Measurements from ENCODE around the gene ZNF107.
A peak's percentile ranks its signal among the peaks of the same experiment; 100 is the strongest.
"Not testable (repeated sequence)": the region's sequence is repeated elsewhere in the genome, so short reads cannot be mapped to it uniquely, and the experiment has no call there.

Gene ZNF107

DNA sequence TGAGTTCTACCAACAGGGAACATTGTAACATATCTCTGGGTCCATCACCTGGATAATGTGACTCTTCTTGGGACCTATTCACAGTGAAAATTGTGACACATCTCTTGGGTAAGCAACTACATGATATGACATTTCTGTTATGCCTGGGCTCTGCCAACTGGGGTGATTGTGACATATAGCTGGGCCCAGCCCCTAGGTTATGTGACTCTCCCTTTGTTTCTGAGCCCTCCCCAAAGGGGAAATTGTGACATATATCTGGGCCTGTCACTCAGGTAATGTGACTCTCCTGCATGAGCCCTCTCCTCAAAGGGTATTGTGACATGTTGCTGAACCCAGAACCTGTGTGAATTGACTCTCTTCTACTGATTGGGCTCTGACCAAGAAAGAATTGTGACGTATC, 22.4 kb upstream of the ZNF107 start:
- no peak for DNase-seq
- no peak for ATAC-seq

- DNase-seq: no peak
- no peak for ATAC-seq
Measured at GRCh38 chr7:64651203-64651602, 14.7 kb upstream of the ZNF107 start.

DNA sequence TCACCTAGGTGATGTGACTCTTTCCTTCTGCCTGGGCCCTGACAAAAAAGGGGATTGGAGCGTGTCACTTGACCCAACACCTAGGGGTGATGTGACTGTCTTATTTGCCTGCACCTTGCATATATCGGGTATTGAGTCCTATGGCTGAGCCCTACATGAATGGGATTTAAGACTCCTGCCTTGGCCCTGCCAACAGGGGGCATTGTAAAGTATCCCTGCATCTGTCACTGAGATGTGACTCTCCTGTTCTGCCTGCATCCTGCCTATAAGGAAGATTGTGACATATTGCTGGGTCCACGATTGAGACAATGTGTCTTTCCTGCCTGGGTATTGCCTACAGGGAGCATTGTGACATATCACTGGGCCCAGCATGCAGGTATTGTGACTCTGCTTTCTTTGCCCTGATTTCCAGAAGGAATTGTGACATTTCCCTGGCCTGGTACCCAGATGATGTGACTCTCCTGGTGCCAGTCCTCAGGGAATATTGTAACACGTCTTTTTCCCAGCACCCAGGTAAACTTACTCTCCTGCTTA, 14.2 kb upstream of the ZNF107 start:
- DNase-seq (no peak), ATAC-seq (no peak)

DNA sequence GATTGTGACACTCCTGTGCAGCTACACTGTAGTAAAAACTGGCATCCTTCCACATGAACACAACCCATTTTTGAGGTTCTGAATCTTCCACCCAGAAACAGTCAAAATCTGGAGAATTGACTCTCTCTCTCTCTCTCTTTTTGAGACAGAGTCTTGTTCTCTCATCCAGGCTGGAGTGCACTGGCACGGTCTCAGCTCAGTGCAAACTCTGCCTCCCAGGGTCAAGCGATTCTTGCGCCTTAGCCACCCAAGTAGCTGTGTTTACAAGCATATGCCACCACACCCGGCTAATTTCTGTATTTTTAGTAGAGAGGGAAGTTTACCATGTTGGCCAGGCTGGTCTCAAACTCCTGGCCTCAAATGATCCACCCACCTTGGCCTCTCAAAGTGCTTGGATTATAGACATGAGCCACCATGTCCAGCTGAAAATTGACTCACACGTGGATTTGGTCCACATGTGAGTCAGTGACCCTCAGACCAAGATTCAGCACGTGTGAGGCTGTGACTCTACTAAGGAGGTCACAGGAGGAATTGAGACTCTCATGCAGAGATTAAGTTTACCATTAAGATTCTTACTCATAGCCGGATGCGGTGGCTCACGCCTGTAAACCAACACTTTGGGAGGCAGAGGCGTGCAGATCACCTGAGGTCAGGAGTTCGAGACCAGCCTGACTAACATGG, 12.1 kb upstream of the ZNF107 start:
- no peak for DNase-seq
- ATAC-seq: no peak

GRCh38 chr7:64654796-64655548, 11.0 kb upstream of the ZNF107 start:
- ATAC-seq: no peak

GRCh38 chr7:64655811-64656210, 10.1 kb upstream of the ZNF107 start:
- DNase-seq (no peak), ATAC-seq (no peak)

More at GRCh38 chr7:64654796-64655548, 11.0 kb upstream of the ZNF107 start:
- DNase-seq: no peak

- DNase-seq (no peak), ATAC-seq (no peak)
Measured at GRCh38 chr7:64656489-64656888, 9.4 kb upstream of the ZNF107 start.

DNA sequence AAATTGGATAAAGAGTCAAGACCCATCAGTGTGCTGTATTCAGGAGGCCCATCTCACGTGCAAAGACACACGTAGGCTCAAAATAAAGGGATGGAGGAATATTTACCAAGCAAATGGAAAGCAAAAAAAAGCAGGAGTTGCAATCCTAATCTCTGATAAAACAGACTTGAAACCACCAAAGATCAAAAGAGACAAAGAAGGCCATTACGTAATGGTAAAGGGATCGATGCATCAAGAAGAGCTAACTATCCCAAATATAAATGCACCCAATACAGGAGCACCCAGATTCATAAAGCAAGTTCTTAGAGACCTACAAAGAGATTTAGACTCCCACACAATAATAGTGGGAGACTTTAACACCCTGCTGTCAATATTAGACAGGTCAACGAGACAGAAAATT, 3.8 kb upstream of the ZNF107 start:
- not testable (repeated sequence) for ATAC-seq, DNase-seq

- DNase-seq (no peak), ATAC-seq (no peak)
Measured at GRCh38 chr7:64666663-64667050, 724 bp downstream of the ZNF107 start.

DNA sequence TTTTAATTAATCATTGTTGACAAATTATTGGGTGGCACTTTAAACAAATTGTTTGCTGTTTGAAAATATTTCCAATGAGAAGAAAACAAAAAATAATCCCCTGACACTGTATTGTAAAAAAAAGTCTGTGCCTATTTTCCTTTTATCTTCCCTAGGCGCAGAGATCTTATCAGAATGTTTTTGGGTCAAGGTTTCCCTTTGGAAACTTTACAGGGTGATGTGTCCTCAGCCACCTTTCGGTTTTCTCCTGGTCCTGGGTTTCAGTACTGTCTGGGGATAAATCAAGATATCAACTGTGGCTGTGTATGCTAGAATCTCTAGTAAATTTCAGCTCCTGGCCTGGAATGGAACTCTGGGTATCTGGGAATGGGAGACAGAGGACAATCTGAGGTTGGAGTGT, 1.4 kb downstream of the ZNF107 start:
- ATAC-seq: no peak

DNA sequence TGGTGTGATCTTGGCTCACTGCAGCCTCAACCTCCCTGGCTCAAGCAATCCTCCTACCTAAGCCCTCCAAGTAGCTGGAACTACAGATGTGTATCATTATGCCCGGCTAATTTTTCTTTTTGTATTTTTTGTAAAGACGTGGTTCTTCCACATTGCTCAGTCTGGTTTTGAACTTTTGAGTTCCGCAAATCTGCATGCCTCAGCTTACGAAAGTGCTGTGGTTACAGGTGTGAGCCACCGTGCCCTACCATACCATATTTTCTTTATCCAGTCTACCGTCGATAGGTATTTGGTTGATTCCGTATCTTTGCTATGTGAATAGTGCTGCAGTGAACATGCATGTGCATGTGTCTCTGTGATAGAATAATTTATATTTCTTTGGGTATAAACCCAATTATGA, 6.5 kb downstream of the ZNF107 start:
- DNase-seq: no peak
- ATAC-seq: no peak

More for the DNA sequence above, 1.4 kb downstream of the ZNF107 start:
- DNase-seq: no peak

DNA sequence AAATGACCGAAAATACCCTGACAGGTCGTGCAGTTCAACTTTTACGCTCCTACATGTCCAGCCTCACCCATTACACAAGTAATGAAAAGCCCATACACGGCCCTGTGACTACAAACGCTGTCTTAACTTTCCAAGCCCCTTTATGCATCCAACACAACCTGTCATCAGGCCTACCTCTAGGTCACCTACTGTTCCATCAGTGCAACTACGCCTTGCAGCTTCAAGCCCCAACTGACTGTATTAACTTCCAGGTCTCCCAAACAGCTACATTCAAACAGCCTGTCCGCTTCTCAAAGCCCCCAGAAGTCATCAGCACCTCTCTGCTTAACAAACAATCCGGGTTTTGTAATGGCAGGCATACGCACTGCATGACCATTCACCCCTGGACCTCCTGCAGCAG, 19.2 kb downstream of the ZNF107 start:
- DNase-seq (no peak), ATAC-seq (no peak)

DNA sequence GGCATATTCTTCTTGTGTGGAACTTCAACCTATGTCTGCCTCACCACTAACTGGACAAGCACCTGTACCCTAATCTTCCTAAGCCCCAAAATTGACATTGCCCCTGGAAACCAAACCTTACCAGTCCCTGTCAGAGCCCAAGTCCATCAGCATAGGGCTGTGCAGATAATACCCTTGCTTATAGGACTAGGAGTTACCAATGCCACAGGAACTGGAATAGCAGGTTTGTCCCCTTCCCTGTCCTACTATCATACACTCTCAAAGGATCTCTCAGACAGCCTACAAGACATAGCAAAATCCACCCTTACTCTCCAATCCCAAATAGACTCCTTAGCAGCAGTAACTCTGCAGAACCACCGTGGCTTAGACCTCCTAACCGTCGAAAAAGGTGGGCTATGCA, 19.8 kb downstream of the ZNF107 start:
- no peak for ATAC-seq

DNA sequence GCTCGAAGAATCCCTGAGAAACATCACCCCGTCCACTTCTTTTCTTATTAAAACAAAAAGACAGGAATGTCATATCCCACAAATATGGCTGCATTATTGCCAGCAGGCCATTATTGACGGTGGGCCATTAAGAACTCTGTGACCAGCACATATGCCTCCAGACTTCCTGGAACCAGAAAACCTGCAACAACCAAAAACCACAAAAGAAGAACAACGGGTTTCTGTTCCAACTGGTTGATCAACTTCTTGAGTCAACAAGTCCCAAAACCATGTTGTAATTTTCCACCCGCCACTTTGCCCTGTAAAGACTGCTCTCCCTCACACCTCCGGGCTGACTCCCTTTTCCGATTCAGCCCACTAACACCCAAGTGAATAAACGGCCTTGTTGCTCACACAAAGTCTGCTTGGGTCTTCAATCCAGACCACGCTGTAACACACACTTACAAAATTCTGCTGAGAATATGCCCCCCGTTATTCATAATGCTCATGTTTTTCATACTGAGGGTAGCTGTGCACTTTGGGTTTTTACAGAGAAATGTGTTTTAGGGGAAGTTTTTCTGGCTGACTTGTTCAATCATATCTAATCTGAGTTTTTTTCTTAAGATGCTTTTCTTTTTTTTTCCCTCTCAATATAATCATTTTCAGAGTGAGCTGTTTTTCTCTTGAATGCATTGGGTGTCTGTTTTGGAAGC, 20.7 kb downstream of the ZNF107 start:
- DNase-seq (peak; percentile 31), ATAC-seq (peak; percentile 62)

More for the DNA sequence above, 19.8 kb downstream of the ZNF107 start:
- DNase-seq: no peak

DNA sequence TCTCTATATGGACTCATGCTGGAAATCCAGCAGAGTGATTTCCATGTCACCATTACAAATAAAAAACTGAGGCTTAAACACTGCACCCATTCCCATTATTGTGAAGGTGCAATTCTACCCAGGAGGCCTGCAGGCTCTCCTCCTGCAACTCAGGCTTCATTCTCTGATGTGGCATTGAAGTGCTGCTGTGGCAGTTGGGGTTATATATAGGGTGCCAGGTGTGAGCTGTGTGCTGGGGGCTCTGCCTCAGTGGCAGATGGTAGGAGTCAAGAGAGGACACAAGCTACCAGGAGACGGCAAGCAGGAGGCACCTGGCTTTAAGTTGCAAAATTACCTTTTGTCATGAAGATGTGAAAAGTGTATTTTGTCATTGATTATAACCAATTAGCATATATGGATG, 21.3 kb downstream of the ZNF107 start:
- ATAC-seq: no peak
- no peak for DNase-seq

DNA sequence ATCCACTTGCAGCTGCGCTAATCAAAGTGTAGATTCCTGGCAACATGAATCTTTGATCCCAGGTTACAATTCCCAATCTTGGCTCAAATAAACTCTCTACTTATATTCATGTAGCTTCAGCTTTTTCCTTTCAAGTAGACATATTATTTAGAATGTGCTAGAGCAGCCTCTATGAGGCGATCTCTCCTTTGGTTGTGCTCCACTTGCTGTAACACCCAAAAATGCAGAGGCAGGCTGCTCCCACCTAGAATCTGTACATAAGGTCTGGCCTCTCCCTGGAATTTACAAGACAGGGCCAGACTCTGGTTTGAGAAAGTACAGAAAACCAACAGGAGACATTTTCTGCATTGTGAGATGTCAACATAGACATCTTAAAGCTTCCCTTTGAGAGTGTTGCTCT, 23.1 kb downstream of the ZNF107 start:
- ATAC-seq (no peak), DNase-seq (no peak)

DNA sequence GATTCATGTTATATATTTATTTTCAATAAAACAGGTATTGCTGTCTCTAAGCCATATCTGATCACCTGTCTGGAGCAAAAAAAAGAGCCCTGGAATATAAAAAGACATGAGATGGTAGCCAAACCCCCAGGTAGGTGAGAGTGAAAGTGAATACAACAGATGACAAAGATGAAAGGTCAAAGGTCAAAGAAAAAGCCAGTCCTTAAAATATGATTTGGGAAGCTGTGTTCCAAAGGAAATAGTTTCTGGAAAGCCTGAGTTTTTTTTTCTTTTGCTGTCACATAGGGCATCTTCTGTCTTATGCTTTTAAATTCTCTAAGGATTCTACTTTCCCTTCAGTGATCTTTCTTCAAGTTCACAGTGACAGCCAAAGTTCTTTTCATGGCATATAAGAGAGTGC, 25.9 kb downstream of the ZNF107 start:
- no peak for ATAC-seq

DNA sequence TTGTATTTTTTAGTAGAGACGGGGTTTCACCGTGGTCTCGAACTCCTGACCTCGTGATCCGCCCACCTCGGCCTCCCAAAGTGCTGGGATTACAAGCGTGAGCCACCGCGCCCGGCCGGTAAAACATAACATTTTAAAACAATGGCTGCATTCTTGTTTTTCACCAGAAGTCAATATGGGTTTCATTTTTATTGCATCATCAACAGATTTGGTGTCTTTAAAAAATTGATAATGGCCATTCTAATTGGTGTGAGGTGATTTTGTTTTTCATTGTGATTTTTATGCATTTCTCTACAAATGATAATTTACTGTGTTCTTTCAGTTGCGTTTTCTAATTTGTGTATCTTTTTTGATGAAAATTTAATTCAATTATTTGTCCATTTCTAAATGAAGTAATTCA, 31.9 kb downstream of the ZNF107 start:
- DNase-seq, ATAC-seq: not testable (repeated sequence)

More for the DNA sequence above, 25.9 kb downstream of the ZNF107 start:
- no peak for DNase-seq

- DNase-seq: no peak
- no peak for ATAC-seq
Measured at GRCh38 chr7:64706625-64707292, 40.8 kb downstream of the ZNF107 start.

DNA sequence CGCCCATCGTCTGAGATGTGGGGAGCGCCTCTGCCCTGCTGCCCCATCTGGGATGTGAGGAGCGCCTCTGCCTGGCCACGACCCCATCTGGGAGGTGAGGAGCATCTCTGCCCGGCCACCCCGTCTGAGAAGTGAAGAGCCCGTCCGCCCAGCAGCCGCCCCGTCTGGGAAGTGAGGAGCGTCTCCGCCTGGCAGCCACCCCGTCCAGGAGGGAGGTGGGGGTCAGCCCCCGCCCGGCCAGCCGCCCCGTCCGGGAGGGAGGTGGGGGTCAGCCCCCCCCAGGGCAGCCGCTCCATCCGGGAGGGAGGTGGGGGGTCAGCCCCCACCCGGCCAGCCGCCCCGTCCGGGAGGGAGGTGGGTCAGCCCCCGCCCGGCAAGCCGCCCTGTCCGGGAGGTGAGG, 52.0 kb downstream of the ZNF107 start:
- not testable (repeated sequence) for DNase-seq, ATAC-seq

DNA sequence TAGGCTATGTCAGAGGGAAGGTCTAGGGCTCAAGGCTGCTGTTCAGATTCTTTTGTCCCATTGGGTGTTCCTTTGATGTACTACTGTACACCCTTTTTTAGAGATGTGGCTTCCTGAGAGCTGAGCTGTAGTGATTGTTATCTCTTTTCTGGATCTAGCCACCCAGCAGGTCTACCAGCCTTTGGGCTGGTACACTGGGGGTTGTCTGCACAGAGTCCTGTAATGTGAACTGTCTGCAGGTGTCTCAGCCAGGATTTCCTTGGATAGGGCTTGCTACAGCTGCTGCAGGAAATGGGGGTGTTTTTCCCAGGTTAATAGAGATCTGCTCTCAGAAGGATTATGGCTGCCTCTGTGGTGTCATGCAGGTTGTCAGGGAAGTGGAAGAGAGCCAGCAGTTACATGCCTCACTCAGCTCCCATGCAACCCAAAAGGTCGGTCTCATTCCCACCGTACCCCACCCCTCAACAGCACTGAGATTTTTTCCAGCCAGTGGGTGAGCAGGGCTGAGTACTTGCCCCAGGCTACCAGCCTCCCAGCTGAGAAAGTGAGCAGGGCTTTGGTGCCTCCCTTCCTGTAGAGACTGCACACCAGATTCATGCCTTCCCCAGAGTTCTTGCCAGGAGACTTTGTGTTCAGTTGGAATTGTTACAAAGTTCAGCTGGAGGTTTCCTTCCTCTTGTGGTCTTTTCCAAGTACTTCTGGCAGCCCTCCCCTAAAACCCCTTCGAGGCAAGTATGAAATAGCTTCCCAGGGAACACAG, 63.3 kb downstream of the ZNF107 start:
- no peak for ATAC-seq
- no peak for DNase-seq

Measured in stimulated activated naive CD8-positive, alpha-beta T cell treated with anti-CD3 and anti-CD28 coated beads, Interleukin-15, Interleukin-2, amounts not matched to agents 100 U/mL and 50 U/mL, for 24 hours (primary cell).